Endothelial cell of umbilical vein (primary cell): ENCODE results near the gene OTUD3. TPM values are rescaled to one million over a fixed set of nuclear protein-coding genes. Genes with fewer than 3 reads are reported as not detected.

ENCODE experiments used
- BruUV-seq: library from RNA; stranded (reverse); fragments of 400-500 nt; replicated peaks from 2 replicates; lab custom pipeline; 2021; lab: Mats Ljungman, UMichigan
- CTCF ChIA-PET: fragments of 300-600, 350-600 bp; sonication (Branson Sonifier 250); formaldehyde crosslinking; loops from one replicate; lab custom pipeline; 2021; ENCODE audit warnings: antibody characterized with exemption, inconsistent platforms; lab: Charles Lee
- POLR2A ChIA-PET: fragments of 300-600, 350-600 bp; sonication (Branson Sonifier 250); formaldehyde crosslinking; loops from one replicate; lab custom pipeline; 2021; ENCODE audit warnings: antibody characterized with exemption, inconsistent platforms; lab: Charles Lee
- DNase-seq: peaks from one replicate; pipeline ENCODE4 v3.0.0-alpha.2; 2011; ENCODE audit warnings: low read depth, low spot score
- FAIRE-seq: peaks from 2 replicates; lab custom pipeline; 2011; peaks lifted over from hg19 to GRCh38; lab: Jason Lieb, UNC
- H2AFZ ChIP-seq: 2 replicates; pipeline ENCODE4 v1.6.0; 2012; ENCODE audit warnings: low read depth, low read length, control low read depth, inconsistent platforms
- H3K27ac ChIP-seq: 2 replicates; pipeline ENCODE4 v1.5.1; 2011; ENCODE audit warnings: low read depth, mild to moderate bottlenecking, control low read depth, low read length, moderate library complexity; ENCODE audit not compliant: insufficient read depth
- H3K27me3 ChIP-seq, 2 experiments: 2 replicates each; pipeline versions ENCODE4 v1.6.0 to v1.6.1; 2011; ENCODE audit warnings: low read length in 2 of 2, mixed read lengths in 1 of 2; ENCODE audit not compliant: control insufficient read depth in 2 of 2, insufficient read depth in 2 of 2
- H3K36me3 ChIP-seq, 2 experiments: 2 replicates in 1 of 2; 3 replicates in 1 of 2; pipeline ENCODE4 v1.5.1; 2011; ENCODE audit warnings: low read length in 2 of 2, mild to moderate bottlenecking in 1 of 2, moderate library complexity in 1 of 2; ENCODE audit not compliant: control insufficient read depth in 2 of 2, insufficient read depth in 2 of 2; ENCODE audit errors: extremely low read depth in 1 of 2
- H3K4me1 ChIP-seq: 3 replicates; pipeline ENCODE4 v1.5.1; 2011; ENCODE audit warnings: mild to moderate bottlenecking, low read length; ENCODE audit not compliant: control insufficient read depth, insufficient read depth; ENCODE audit errors: extremely low read depth
- H3K4me2 ChIP-seq: 2 replicates; pipeline ENCODE4 v1.6.1; 2011; ENCODE audit warnings: low read length, control low read depth, mixed read lengths; ENCODE audit not compliant: insufficient read depth
- H3K4me3 ChIP-seq, 3 experiments: fragments of 200-600 bp in 1 of 3; sonication (generic), shearing (Covaris generic) in 1 of 3; replicated peaks in 1 of 3; 2 replicates each; pipeline ENCODE4 v1.5.1; 2011 to 2016; ENCODE audit warnings: control low read depth in 3 of 3, low read length in 3 of 3, mild to moderate bottlenecking in 2 of 3, inconsistent platforms in 1 of 3, low read depth in 1 of 3, moderate library complexity in 1 of 3; ENCODE audit not compliant: insufficient read depth in 1 of 3
- H3K79me2 ChIP-seq: 2 replicates; pipeline ENCODE4 v1.6.0; 2012; ENCODE audit warnings: low read length, inconsistent platforms; ENCODE audit not compliant: control insufficient read depth, insufficient read depth
- H3K9ac ChIP-seq: replicated peaks from 2 replicates; pipeline ENCODE3; 2011; ENCODE audit warnings: low read length, control low read depth; ENCODE audit not compliant: insufficient read depth; ENCODE audit errors: extremely low read depth
- H3K9me1 ChIP-seq: replicated peaks from 3 replicates; pipeline ENCODE4 v1.6.0; 2011; ENCODE audit warnings: mild to moderate bottlenecking, low read length; ENCODE audit not compliant: control insufficient read depth, insufficient read depth; ENCODE audit errors: extremely low read depth
- H3K9me3 ChIP-seq: replicated peaks from 2 replicates; pipeline ENCODE4 v1.5.1; 2012; ENCODE audit warnings: low read length, inconsistent platforms; ENCODE audit not compliant: control insufficient read depth, insufficient read depth
- H4K20me1 ChIP-seq: replicated peaks from 2 replicates; pipeline ENCODE3; 2011; ENCODE audit warnings: mild to moderate bottlenecking, low read length; ENCODE audit not compliant: control insufficient read depth, insufficient read depth; ENCODE audit errors: extremely low read depth
- EZH2 ChIP-seq: IDR thresholded peaks from 2 replicates; pipeline ENCODE4 v1.6.1; 2012; ENCODE audit warnings: borderline replicate concordance, low read depth, mild to moderate bottlenecking, moderate library complexity, low read length, inconsistent platforms; ENCODE audit not compliant: severe bottlenecking
- FOS ChIP-seq: IDR thresholded peaks from 2 replicates; pipeline ENCODE4 v1.6.1; 2011; ENCODE audit warnings: mild to moderate bottlenecking, low read length, moderate library complexity, borderline replicate concordance; ENCODE audit not compliant: insufficient read depth
- GATA2 ChIP-seq: IDR thresholded peaks from 2 replicates; pipeline ENCODE4 v1.7.0; 2011; ENCODE audit warnings: low read depth, mild to moderate bottlenecking, moderate library complexity, mixed read lengths, low read length; ENCODE audit not compliant: insufficient read length, insufficient read depth
- JUN ChIP-seq: IDR thresholded peaks from 2 replicates; pipeline ENCODE4 v1.6.1; 2011; ENCODE audit warnings: borderline replicate concordance, low read depth; ENCODE audit not compliant: insufficient read length, insufficient read depth
- MYC ChIP-seq: IDR thresholded peaks from one replicate; pipeline ENCODE4 v1.6.1; 2011; ENCODE audit warnings: mild to moderate bottlenecking, low read depth, low read length
- POLR2A ChIP-seq: IDR thresholded peaks from 2 replicates; pipeline ENCODE4 v1.6.1; 2012; ENCODE audit warnings: low read depth, mild to moderate bottlenecking, control low read depth, low read length
- POLR2AphosphoS5 ChIP-seq: IDR thresholded peaks from 2 replicates; pipeline ENCODE4 v1.6.1; 2012; ENCODE audit warnings: low read depth, mild to moderate bottlenecking, control low read depth, low read length, moderate library complexity; ENCODE audit not compliant: insufficient read depth
- dilution Hi-C: fragments of 300-500 bp; cut with MboI; formaldehyde crosslinking; loops from one replicate; pipeline ENCODE4 v1.15.0; 2019; ENCODE audit warnings: low sequenced_read_pairs; ENCODE audit not compliant: extremely low pct_ligation_motif_present
- intact Hi-C: fragments of 100-400 bp; cut with micrococcal nuclease; formaldehyde crosslinking; loops from one replicate; pipeline ENCODE4 v1.10.0; 2022
- polyA plus RNA-seq, 4 experiments: library from polyadenylated mRNA; depleted of rRNA in 3 of 4; stranded (reverse) in 3 of 4; unstranded in 1 of 4; fragments of >200 nt; gene quantifications; 2 replicates each; pipeline versions ENCODE4 v1.2.1 to v1.2.3, GENCODE V29; 2011 to 2012; ENCODE audit warnings: missing spikeins in 1 of 4
- total RNA-seq: library from RNA; stranded (reverse); gene quantifications from 2 replicates; pipeline ENCODE4 v1.2.3, GENCODE V29; 2021
- TF ChIP-seq, protein P1 (sequence below), 2 donors: IDR thresholded peaks; 1 replicate in 1 of 2; 2 replicates in 1 of 2; pipeline ENCODE4 v1.5.1; 2011; ENCODE audit warnings: low read length in 2 of 2, mild to moderate bottlenecking in 2 of 2, moderate library complexity in 2 of 2, control low read depth in 1 of 2, inconsistent platforms in 1 of 2, low read depth in 1 of 2; ENCODE audit not compliant: insufficient read depth in 1 of 2; ENCODE audit errors: extremely low read depth in 1 of 2
- TF ChIP-seq, protein P2 (sequence below): IDR thresholded peaks from 2 replicates; pipeline ENCODE4 v1.6.1; 2011; ENCODE audit not compliant: insufficient read depth, insufficient read length

The OTUD3 gene
- total and polyA plus RNA-seq, 2 donors (not counting 3 experiments of a cell fraction or from before 2014, with no cell fraction given): 3.1 to 10.6 TPM

DNA sequence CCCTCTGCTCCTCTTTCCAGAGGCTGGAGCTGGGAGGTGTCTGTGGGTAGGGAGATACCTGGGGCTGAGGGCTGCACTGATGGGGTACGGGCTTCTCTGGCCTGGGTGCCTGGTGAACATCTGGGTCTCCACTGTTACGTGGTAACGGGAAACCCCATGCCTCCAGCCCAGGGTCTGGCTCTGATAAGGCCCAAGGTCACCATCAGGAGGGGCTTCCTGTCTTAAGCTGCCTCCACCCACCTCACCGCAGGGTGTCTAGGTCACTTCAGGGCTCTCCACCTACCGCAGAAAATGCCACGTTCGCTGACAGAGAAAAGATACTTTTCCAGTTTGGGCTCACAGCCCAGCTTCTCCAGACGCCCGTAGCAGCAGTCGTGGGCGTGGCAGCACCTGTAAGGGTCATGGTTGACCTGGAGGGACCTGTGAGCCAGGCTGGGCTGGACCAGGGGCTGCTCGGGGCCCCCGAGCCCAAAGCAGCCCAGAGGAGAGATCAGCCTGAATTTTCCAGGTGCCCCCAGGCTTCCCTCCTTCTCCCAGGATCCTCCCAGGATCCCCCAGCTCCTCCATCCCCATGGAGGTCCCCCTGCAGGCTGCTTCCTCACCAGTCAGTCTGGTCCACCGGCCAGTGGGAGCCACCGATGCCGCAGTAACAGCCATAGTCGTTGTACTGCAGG is 40.0 kb downstream of the OTUD3 start:
- no peaks in the 10 kb centered on the region for H3K27me3 ChIP-seq
- H3K4me3 ChIP-seq: no peak overlapping the region
- H4K20me1 ChIP-seq: no peaks in the 10 kb centered on the region
- intact Hi-C loops (no loop called here), dilution Hi-C loops (no loop called here)
- ChIA-PET POLR2A (no interaction called here), CTCF (interaction anchor here (0.8 to 3.1 kb wide), 5 partner anchors 13 to 273 kb away, joined by 3 to 10 read pairs (median 4); no protein-coding TSS in a partner anchor)
- H3K4me2 ChIP-seq: no peak overlapping the region
- H3K36me3 ChIP-seq: no peaks in the 10 kb centered on the region
- no peak for TF ChIP-seq FOS
- no peak for TF ChIP-seq JUN
- TF ChIP-seq POLR2A: no peak
- no peak for TF ChIP-seq EZH2
- TF ChIP-seq MYC: no peak
- TF ChIP-seq, protein P1, sequence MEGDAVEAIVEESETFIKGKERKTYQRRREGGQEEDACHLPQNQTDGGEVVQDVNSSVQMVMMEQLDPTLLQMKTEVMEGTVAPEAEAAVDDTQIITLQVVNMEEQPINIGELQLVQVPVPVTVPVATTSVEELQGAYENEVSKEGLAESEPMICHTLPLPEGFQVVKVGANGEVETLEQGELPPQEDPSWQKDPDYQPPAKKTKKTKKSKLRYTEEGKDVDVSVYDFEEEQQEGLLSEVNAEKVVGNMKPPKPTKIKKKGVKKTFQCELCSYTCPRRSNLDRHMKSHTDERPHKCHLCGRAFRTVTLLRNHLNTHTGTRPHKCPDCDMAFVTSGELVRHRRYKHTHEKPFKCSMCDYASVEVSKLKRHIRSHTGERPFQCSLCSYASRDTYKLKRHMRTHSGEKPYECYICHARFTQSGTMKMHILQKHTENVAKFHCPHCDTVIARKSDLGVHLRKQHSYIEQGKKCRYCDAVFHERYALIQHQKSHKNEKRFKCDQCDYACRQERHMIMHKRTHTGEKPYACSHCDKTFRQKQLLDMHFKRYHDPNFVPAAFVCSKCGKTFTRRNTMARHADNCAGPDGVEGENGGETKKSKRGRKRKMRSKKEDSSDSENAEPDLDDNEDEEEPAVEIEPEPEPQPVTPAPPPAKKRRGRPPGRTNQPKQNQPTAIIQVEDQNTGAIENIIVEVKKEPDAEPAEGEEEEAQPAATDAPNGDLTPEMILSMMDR (IDR thresholded peaks at IDR 0.05; ENCODE audit: extremely low read depth in 1 of 2, insufficient read depth in 1 of 2, low read depth in 1 of 2, low read length in 2 of 2): no peak
- no peak for TF ChIP-seq POLR2AphosphoS5
- TF ChIP-seq, protein P2, sequence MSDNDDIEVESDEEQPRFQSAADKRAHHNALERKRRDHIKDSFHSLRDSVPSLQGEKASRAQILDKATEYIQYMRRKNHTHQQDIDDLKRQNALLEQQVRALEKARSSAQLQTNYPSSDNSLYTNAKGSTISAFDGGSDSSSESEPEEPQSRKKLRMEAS: no peak
- TF ChIP-seq GATA2: no peak
- DNase-seq: no peak
- H3K79me2 ChIP-seq: no peaks in the 10 kb centered on the region
- H3K4me1 ChIP-seq: no peaks in the 10 kb centered on the region
- no TSS peak for BruUV-seq
- no peaks in the 10 kb centered on the region for H3K9me3 ChIP-seq
- no peak for FAIRE-seq
- no peak overlapping the region for H2AFZ ChIP-seq
- no peak overlapping the region for H3K9ac ChIP-seq
- H3K27ac ChIP-seq: no peak overlapping the region
- no peaks in the 10 kb centered on the region for H3K9me1 ChIP-seq
